Keratinocyte (primary cell): ENCODE measurements around the gene CCDC92B. TPM values are rescaled to one million over a fixed set of nuclear protein-coding genes. Genes with fewer than 3 reads are reported as not detected.

Source experiments
- DNase-seq: peaks from one replicate; pipeline ENCODE4 v3.0.0-alpha.2; 2011; ENCODE audit warnings: low read depth, missing footprints, low spot score
- FAIRE-seq: peaks from 2 replicates; lab custom pipeline; 2011; peaks lifted over from hg19 to GRCh38; lab: Jason Lieb, UNC
- H2AFZ ChIP-seq: 2 replicates; pipeline ENCODE4 v1.6.0; 2012; ENCODE audit warnings: low read length, control low read depth, inconsistent platforms; ENCODE audit not compliant: control insufficient read depth
- H3K27ac ChIP-seq: 2 replicates; pipeline ENCODE4 v1.5.1; 2011; ENCODE audit warnings: low read length; ENCODE audit not compliant: control insufficient read depth, insufficient read depth
- H3K27me3 ChIP-seq: 3 replicates; pipeline ENCODE4 v1.6.0; 2011; ENCODE audit warnings: low read length; ENCODE audit not compliant: control insufficient read depth, insufficient read depth; ENCODE audit errors: extremely low read depth
- H3K36me3 ChIP-seq, 2 experiments: 2 replicates in 1 of 2; 3 replicates in 1 of 2; pipeline ENCODE4 v1.5.1; 2011; ENCODE audit warnings: low read length in 2 of 2, mild to moderate bottlenecking in 1 of 2; ENCODE audit not compliant: control insufficient read depth in 2 of 2, insufficient read depth in 2 of 2; ENCODE audit errors: extremely low read depth in 1 of 2
- H3K4me1 ChIP-seq: 3 replicates; pipeline ENCODE4 v1.5.1; 2011; ENCODE audit warnings: low read length; ENCODE audit not compliant: control insufficient read depth, insufficient read depth; ENCODE audit errors: extremely low read depth
- H3K4me2 ChIP-seq: 3 replicates; pipeline ENCODE4 v1.6.0; 2011; ENCODE audit warnings: low read depth, low read length; ENCODE audit not compliant: control insufficient read depth, insufficient read depth; ENCODE audit errors: extremely low read depth
- H3K4me3 ChIP-seq, 3 experiments: fragments of 200-600 bp in 1 of 3; sonication (generic) in 1 of 3; 2 replicates in 2 of 3; 3 replicates in 1 of 3; pipeline ENCODE4 v1.5.1; 2011 to 2016; ENCODE audit warnings: low read length in 3 of 3, mild to moderate bottlenecking in 3 of 3, control low read depth in 2 of 3, inconsistent platforms in 1 of 3, low read depth in 1 of 3, mixed read lengths in 1 of 3, mixed run types in 1 of 3, moderate library complexity in 1 of 3; ENCODE audit not compliant: control insufficient read depth in 2 of 3, insufficient read depth in 2 of 3; ENCODE audit errors: extremely low read depth in 1 of 3
- H3K79me2 ChIP-seq: 2 replicates; pipeline ENCODE4 v1.6.0; 2012; ENCODE audit warnings: low read length; ENCODE audit not compliant: control insufficient read depth, insufficient read depth
- H3K9ac ChIP-seq: 3 replicates; pipeline ENCODE4 v1.6.0; 2011; ENCODE audit warnings: low read length; ENCODE audit not compliant: control insufficient read depth, insufficient read depth; ENCODE audit errors: extremely low read depth
- H3K9me1 ChIP-seq: 3 replicates; pipeline ENCODE4 v1.6.0; 2011; ENCODE audit warnings: low read length; ENCODE audit not compliant: control insufficient read depth, insufficient read depth; ENCODE audit errors: extremely low read depth
- H3K9me3 ChIP-seq: 2 replicates; pipeline ENCODE4 v1.5.1; 2012; ENCODE audit warnings: low read depth, low read length; ENCODE audit not compliant: control insufficient read depth
- H4K20me1 ChIP-seq: 3 replicates; pipeline ENCODE4 v1.6.0; 2011; ENCODE audit warnings: low read length; ENCODE audit not compliant: control insufficient read depth, insufficient read depth; ENCODE audit errors: extremely low read depth
- CTCF ChIP-seq, 3 experiments: IDR thresholded peaks in 1 of 3; conservative IDR thresholded peaks in 1 of 3; optimal IDR thresholded peaks in 1 of 3; 2 replicates in 2 of 3; 3 replicates in 1 of 3; pipeline versions ENCODE3 to v1.5.1; 2011; ENCODE audit warnings: low read length in 3 of 3, mild to moderate bottlenecking in 3 of 3, moderate library complexity in 2 of 3, control low read depth in 1 of 3, inconsistent platforms in 1 of 3; ENCODE audit not compliant: insufficient read depth in 2 of 3; ENCODE audit errors: extremely low read depth in 1 of 3
- EZH2 ChIP-seq: IDR thresholded peaks from one replicate; pipeline ENCODE4 v1.6.1; 2012; ENCODE audit warnings: inconsistent platforms, mild to moderate bottlenecking, low read length, moderate library complexity
- dilution Hi-C: fragments of 300-500 bp; cut with MboI; formaldehyde crosslinking; loops from one replicate; pipeline ENCODE4 v1.7.0; 2020; ENCODE audit warnings: low sequenced_read_pairs; ENCODE audit not compliant: extremely low pct_ligation_motif_present
- polyA plus RNA-seq, 5 experiments: library from polyadenylated mRNA; depleted of rRNA in 3 of 5; stranded (reverse) in 3 of 5; stranded (forward) in 1 of 5; unstranded in 1 of 5; fragments of >200 nt; gene quantifications; 1 replicate in 1 of 5; 2 replicates in 3 of 5; 3 replicates in 1 of 5; pipeline versions ENCODE4 v1.2.1 to v1.2.3, GENCODE V29; 2011 to 2012; ENCODE audit warnings: missing spikeins in 2 of 5, low read depth in 1 of 5, low replicate concordance in 1 of 5

Gene CCDC92B
- polyA plus RNA-seq, 1 donor (not counting 4 experiments of a cell fraction or from before 2014, with no cell fraction given): not detected

- Histone ChIP-seq H3K79me2 (no peaks in the 10 kb centered on the region), H3K4me1 (no peaks in the 10 kb centered on the region), H2AFZ (no peak overlapping the region), H4K20me1 (no peaks in the 10 kb centered on the region), H3K4me2 (no peak overlapping the region), H3K9me1 (no peaks in the 10 kb centered on the region), H3K4me3 (no peak overlapping the region), H3K9me3 (no peaks in the 10 kb centered on the region), H3K36me3 (no peaks in the 10 kb centered on the region), H3K27ac (no peak overlapping the region), H3K27me3 (peaks cover 38% of the 10 kb centered on the region), H3K9ac (no peak overlapping the region)
- TF ChIP-seq CTCF (optimal IDR thresholded peaks at IDR 0.05 in 1 of 3, IDR thresholded peaks at IDR 0.05 in 1 of 3, conservative IDR thresholded peaks at IDR 0.05 in 1 of 3; ENCODE audit: extremely low read depth in 1 of 3, insufficient read depth in 2 of 3, low read length in 3 of 3) (no peak), EZH2 (no peak)
- no peak for FAIRE-seq
- DNase-seq: no peak
- dilution Hi-C loops: no loop called here
Observed at GRCh38 chr17:2798188-2798587, 48.7 kb upstream of the CCDC92B start.

GRCh38 chr17:2797637-2798036 is 48.2 kb upstream of the CCDC92B start:
- DNase-seq: no peak
- Histone ChIP-seq H3K27me3 (peaks cover 38% of the 10 kb centered on the region), H4K20me1 (no peaks in the 10 kb centered on the region), H3K9me3 (no peaks in the 10 kb centered on the region), H3K9me1 (no peaks in the 10 kb centered on the region), H3K36me3 (no peaks in the 10 kb centered on the region), H3K79me2 (no peaks in the 10 kb centered on the region), H3K4me1 (no peaks in the 10 kb centered on the region), H3K9ac (no peak overlapping the region), H3K4me3 (no peak overlapping the region), H3K4me2 (no peak overlapping the region), H2AFZ (no peak overlapping the region), H3K27ac (no peak overlapping the region)
- TF ChIP-seq CTCF (optimal IDR thresholded peaks at IDR 0.05 in 1 of 3, IDR thresholded peaks at IDR 0.05 in 1 of 3, conservative IDR thresholded peaks at IDR 0.05 in 1 of 3; ENCODE audit: extremely low read depth in 1 of 3, insufficient read depth in 2 of 3, low read length in 3 of 3) (no peak), EZH2 (no peak)
- dilution Hi-C loops: no loop called here
- FAIRE-seq: no peak
